Endothelial cell of umbilical vein (primary cell): ENCODE results near the gene MPEG1. TPM values are rescaled to one million over a fixed set of nuclear protein-coding genes. Genes with fewer than 3 reads are reported as not detected.

Experiments used
- BruUV-seq: library from RNA; stranded (reverse); fragments of 400-500 nt; replicated peaks from 2 replicates; lab custom pipeline; 2021; lab: Mats Ljungman, UMichigan
- CTCF ChIA-PET: fragments of 300-600, 350-600 bp; sonication (Branson Sonifier 250); formaldehyde crosslinking; loops from one replicate; lab custom pipeline; 2021; ENCODE audit warnings: antibody characterized with exemption, inconsistent platforms; lab: Charles Lee
- POLR2A ChIA-PET: fragments of 300-600, 350-600 bp; sonication (Branson Sonifier 250); formaldehyde crosslinking; loops from one replicate; lab custom pipeline; 2021; ENCODE audit warnings: antibody characterized with exemption, inconsistent platforms; lab: Charles Lee
- DNase-seq: peaks from one replicate; pipeline ENCODE4 v3.0.0-alpha.2; 2011; ENCODE audit warnings: low read depth, low spot score
- FAIRE-seq: peaks from 2 replicates; lab custom pipeline; 2011; peaks lifted over from hg19 to GRCh38; lab: Jason Lieb, UNC
- H2AFZ ChIP-seq: 2 replicates; pipeline ENCODE4 v1.6.0; 2012; ENCODE audit warnings: low read depth, low read length, control low read depth, inconsistent platforms
- H3K27ac ChIP-seq: 2 replicates; pipeline ENCODE4 v1.5.1; 2011; ENCODE audit warnings: low read depth, mild to moderate bottlenecking, control low read depth, low read length, moderate library complexity; ENCODE audit not compliant: insufficient read depth
- H3K27me3 ChIP-seq, 2 experiments: 2 replicates each; pipeline versions ENCODE4 v1.6.0 to v1.6.1; 2011; ENCODE audit warnings: low read length in 2 of 2, mixed read lengths in 1 of 2; ENCODE audit not compliant: control insufficient read depth in 2 of 2, insufficient read depth in 2 of 2
- H3K36me3 ChIP-seq, 2 experiments: 2 replicates in 1 of 2; 3 replicates in 1 of 2; pipeline ENCODE4 v1.5.1; 2011; ENCODE audit warnings: low read length in 2 of 2, mild to moderate bottlenecking in 1 of 2, moderate library complexity in 1 of 2; ENCODE audit not compliant: control insufficient read depth in 2 of 2, insufficient read depth in 2 of 2; ENCODE audit errors: extremely low read depth in 1 of 2
- H3K4me1 ChIP-seq: 3 replicates; pipeline ENCODE4 v1.5.1; 2011; ENCODE audit warnings: mild to moderate bottlenecking, low read length; ENCODE audit not compliant: control insufficient read depth, insufficient read depth; ENCODE audit errors: extremely low read depth
- H3K4me2 ChIP-seq: 2 replicates; pipeline ENCODE4 v1.6.1; 2011; ENCODE audit warnings: low read length, control low read depth, mixed read lengths; ENCODE audit not compliant: insufficient read depth
- H3K4me3 ChIP-seq, 3 experiments: fragments of 200-600 bp in 1 of 3; sonication (generic), shearing (Covaris generic) in 1 of 3; replicated peaks in 1 of 3; 2 replicates each; pipeline ENCODE4 v1.5.1; 2011 to 2016; ENCODE audit warnings: control low read depth in 3 of 3, low read length in 3 of 3, mild to moderate bottlenecking in 2 of 3, inconsistent platforms in 1 of 3, low read depth in 1 of 3, moderate library complexity in 1 of 3; ENCODE audit not compliant: insufficient read depth in 1 of 3
- H3K79me2 ChIP-seq: 2 replicates; pipeline ENCODE4 v1.6.0; 2012; ENCODE audit warnings: low read length, inconsistent platforms; ENCODE audit not compliant: control insufficient read depth, insufficient read depth
- H3K9ac ChIP-seq: replicated peaks from 2 replicates; pipeline ENCODE3; 2011; ENCODE audit warnings: low read length, control low read depth; ENCODE audit not compliant: insufficient read depth; ENCODE audit errors: extremely low read depth
- H3K9me1 ChIP-seq: replicated peaks from 3 replicates; pipeline ENCODE4 v1.6.0; 2011; ENCODE audit warnings: mild to moderate bottlenecking, low read length; ENCODE audit not compliant: control insufficient read depth, insufficient read depth; ENCODE audit errors: extremely low read depth
- H3K9me3 ChIP-seq: replicated peaks from 2 replicates; pipeline ENCODE4 v1.5.1; 2012; ENCODE audit warnings: low read length, inconsistent platforms; ENCODE audit not compliant: control insufficient read depth, insufficient read depth
- H4K20me1 ChIP-seq: replicated peaks from 2 replicates; pipeline ENCODE3; 2011; ENCODE audit warnings: mild to moderate bottlenecking, low read length; ENCODE audit not compliant: control insufficient read depth, insufficient read depth; ENCODE audit errors: extremely low read depth
- CTCF ChIP-seq, 2 donors: IDR thresholded peaks; 1 replicate in 1 of 2; 2 replicates in 1 of 2; pipeline ENCODE4 v1.5.1; 2011; ENCODE audit warnings: low read length in 2 of 2, mild to moderate bottlenecking in 2 of 2, moderate library complexity in 2 of 2, control low read depth in 1 of 2, inconsistent platforms in 1 of 2, low read depth in 1 of 2; ENCODE audit not compliant: insufficient read depth in 1 of 2; ENCODE audit errors: extremely low read depth in 1 of 2
- EZH2 ChIP-seq: IDR thresholded peaks from 2 replicates; pipeline ENCODE4 v1.6.1; 2012; ENCODE audit warnings: borderline replicate concordance, low read depth, mild to moderate bottlenecking, moderate library complexity, low read length, inconsistent platforms; ENCODE audit not compliant: severe bottlenecking
- FOS ChIP-seq: IDR thresholded peaks from 2 replicates; pipeline ENCODE4 v1.6.1; 2011; ENCODE audit warnings: mild to moderate bottlenecking, low read length, moderate library complexity, borderline replicate concordance; ENCODE audit not compliant: insufficient read depth
- GATA2 ChIP-seq: IDR thresholded peaks from 2 replicates; pipeline ENCODE4 v1.7.0; 2011; ENCODE audit warnings: low read depth, mild to moderate bottlenecking, moderate library complexity, mixed read lengths, low read length; ENCODE audit not compliant: insufficient read length, insufficient read depth
- JUN ChIP-seq: IDR thresholded peaks from 2 replicates; pipeline ENCODE4 v1.6.1; 2011; ENCODE audit warnings: borderline replicate concordance, low read depth; ENCODE audit not compliant: insufficient read length, insufficient read depth
- MAX ChIP-seq: IDR thresholded peaks from 2 replicates; pipeline ENCODE4 v1.6.1; 2011; ENCODE audit not compliant: insufficient read depth, insufficient read length
- MYC ChIP-seq: IDR thresholded peaks from one replicate; pipeline ENCODE4 v1.6.1; 2011; ENCODE audit warnings: mild to moderate bottlenecking, low read depth, low read length
- POLR2A ChIP-seq: IDR thresholded peaks from 2 replicates; pipeline ENCODE4 v1.6.1; 2012; ENCODE audit warnings: low read depth, mild to moderate bottlenecking, control low read depth, low read length
- POLR2AphosphoS5 ChIP-seq: IDR thresholded peaks from 2 replicates; pipeline ENCODE4 v1.6.1; 2012; ENCODE audit warnings: low read depth, mild to moderate bottlenecking, control low read depth, low read length, moderate library complexity; ENCODE audit not compliant: insufficient read depth
- dilution Hi-C: fragments of 300-500 bp; cut with MboI; formaldehyde crosslinking; loops from one replicate; pipeline ENCODE4 v1.15.0; 2019; ENCODE audit warnings: low sequenced_read_pairs; ENCODE audit not compliant: extremely low pct_ligation_motif_present
- intact Hi-C: fragments of 100-400 bp; cut with micrococcal nuclease; formaldehyde crosslinking; loops from one replicate; pipeline ENCODE4 v1.10.0; 2022
- polyA plus RNA-seq, 4 experiments: library from polyadenylated mRNA; depleted of rRNA in 3 of 4; stranded (reverse) in 3 of 4; unstranded in 1 of 4; fragments of >200 nt; gene quantifications; 2 replicates each; pipeline versions ENCODE4 v1.2.1 to v1.2.3, GENCODE V29; 2011 to 2012; ENCODE audit warnings: missing spikeins in 1 of 4
- total RNA-seq: library from RNA; stranded (reverse); gene quantifications from 2 replicates; pipeline ENCODE4 v1.2.3, GENCODE V29; 2021

MPEG1 gene
- total and polyA plus RNA-seq, 2 donors (not counting 3 experiments of a cell fraction or from before 2014, with no cell fraction given): not detected

- H3K9me3 ChIP-seq: no peaks in the 10 kb centered on the region
- no peaks in the 10 kb centered on the region for H3K79me2 ChIP-seq
- no peaks in the 10 kb centered on the region for H3K36me3 ChIP-seq
- TF ChIP-seq FOS (no peak), CTCF (IDR thresholded peaks at IDR 0.05; ENCODE audit: extremely low read depth in 1 of 2, insufficient read depth in 1 of 2, low read depth in 1 of 2, low read length in 2 of 2) (no peak), EZH2 (no peak), POLR2A (no peak), GATA2 (no peak), JUN (no peak), POLR2AphosphoS5 (no peak), MAX (no peak), MYC (no peak)
- dilution Hi-C loops (no loop called here), intact Hi-C loops (no loop called here)
- no peaks in the 10 kb centered on the region for H3K27me3 ChIP-seq
- POLR2A ChIA-PET: no interaction called here
- no peak overlapping the region for H3K4me2 ChIP-seq
- no peak overlapping the region for H3K27ac ChIP-seq
- H4K20me1 ChIP-seq: no peaks in the 10 kb centered on the region
- H3K9ac ChIP-seq: no peak overlapping the region
- H2AFZ ChIP-seq: no peak overlapping the region
- H3K4me3 ChIP-seq: no peak overlapping the region
- no peaks in the 10 kb centered on the region for H3K4me1 ChIP-seq
- DNase-seq (no peak), FAIRE-seq (no peak)
- H3K9me1 ChIP-seq: no peaks in the 10 kb centered on the region
- BruUV-seq: no TSS peak
- CTCF ChIA-PET: interaction anchor here (1.2 kb wide), 1 partner anchor 90 kb away, joined by 3 read pairs; the partner anchor contains the start of gene DTX4
These were observed 49.6 kb upstream of the MPEG1 start for GRCh38 chr11:59262177-59262818.
